K562 (cell line): ENCODE results near the gene PAIP1. TPM values are rescaled to one million over a fixed set of nuclear protein-coding genes. Genes with fewer than 3 reads are reported as not detected.
A peak's percentile ranks its signal among the peaks of the same experiment; 100 is the strongest.

ENCODE experiments used
- C11orf30 ChIP-seq: fragments of 450-650 bp; IDR thresholded peaks from 2 replicates; pipeline ENCODE4 v1.6.1; 2016; ENCODE audit warnings: low read depth, mild to moderate bottlenecking
- CHD1 ChIP-seq: fragments of 200-600 bp; sonication (generic); IDR thresholded peaks from one replicate; pipeline ENCODE4 v1.6.1; 2012; ENCODE audit warnings: mild to moderate bottlenecking, moderate library complexity, low read length, inconsistent platforms
- CREB1 ChIP-seq, 2 experiments: sonication (generic) in 1 of 2; formaldehyde crosslinking in 1 of 2; IDR thresholded peaks; 2 replicates each; pipeline versions ENCODE4 v1.6.1 to v1.8.0; 2012 to 2022; ENCODE audit warnings: inconsistent platforms in 1 of 2, mild to moderate bottlenecking in 1 of 2, missing genetic modification reagents in 1 of 2, moderate library complexity in 1 of 2
- EP400 ChIP-seq: fragments of 450-650 bp; IDR thresholded peaks from 2 replicates; pipeline ENCODE4 v1.6.1; 2017; ENCODE audit warnings: antibody characterized with exemption, mild to moderate bottlenecking, moderate library complexity
- ESRRB ChIP-seq: fragments of 250-450 bp; sonication (Bioruptor Pico); IDR thresholded peaks from 2 replicates; pipeline ENCODE4 v1.5.0; 2020; ENCODE audit warnings: mild to moderate bottlenecking, moderate library complexity, borderline replicate concordance
- ETV1 ChIP-seq: fragments of 450-650 bp; conservative IDR thresholded peaks from 2 replicates; pipeline ENCODE4 v1.6.1; 2016; ENCODE audit warnings: missing genetic modification characterization, control low read depth, low read depth, missing compliant biosample characterization
- FOXA1 ChIP-seq: fragments of 450-650 bp; IDR thresholded peaks from 2 replicates; pipeline ENCODE4 v1.6.1; 2016; ENCODE audit warnings: mild to moderate bottlenecking, borderline replicate concordance
- GTF2E2 ChIP-seq: fragments of 200-800 bp; sonication (Bioruptor generic); IDR thresholded peaks from 2 replicates; pipeline ENCODE4 v1.6.1; 2016; ENCODE audit warnings: missing genetic modification characterization, missing compliant biosample characterization
- JUNB ChIP-seq: fragments of 450-650 bp; formaldehyde crosslinking; conservative IDR thresholded peaks from 2 replicates; pipeline ENCODE4 v1.4.0; 2020; ENCODE audit warnings: mild to moderate bottlenecking
- MYBL2 ChIP-seq, 2 experiments: fragments of 450-650 bp in 1 of 2; sonication (generic) in 1 of 2; formaldehyde crosslinking in 1 of 2; IDR thresholded peaks; 2 replicates each; pipeline versions ENCODE4 v1.6.1 to v1.8.1; 2017 to 2022; ENCODE audit warnings: borderline replicate concordance in 1 of 2, inconsistent platforms in 1 of 2, low read depth in 1 of 2, mild to moderate bottlenecking in 1 of 2, missing genetic modification reagents in 1 of 2, moderate library complexity in 1 of 2
- NONO ChIP-seq, 2 experiments: fragments of 200-400 bp in 1 of 2; fragments of 450-650 bp in 1 of 2; formaldehyde crosslinking in 1 of 2; IDR thresholded peaks; 2 replicates each; pipeline ENCODE4 v1.6.1; 2017; ENCODE audit warnings: low read depth in 2 of 2, mild to moderate bottlenecking in 2 of 2, moderate library complexity in 2 of 2, low read length in 1 of 2
- PHTF2 ChIP-seq: fragments of 250-450 bp; sonication (Bioruptor Pico); IDR thresholded peaks from 2 replicates; pipeline ENCODE4 v1.5.0; 2021; ENCODE audit warnings: mild to moderate bottlenecking
- POLR2AphosphoS5 ChIP-seq: IDR thresholded peaks from 2 replicates; pipeline ENCODE4 v1.6.1; 2011; ENCODE audit warnings: mild to moderate bottlenecking, low read depth, low read length, moderate library complexity; ENCODE audit not compliant: control insufficient read depth, insufficient read depth
- SIN3A ChIP-seq, 2 experiments: fragments of 150-350 bp in 1 of 2; IDR thresholded peaks; 2 replicates each; pipeline ENCODE4 v1.6.1; 2011 to 2016; ENCODE audit warnings: borderline replicate concordance in 2 of 2, low read depth in 2 of 2, low read length in 2 of 2, mild to moderate bottlenecking in 2 of 2, moderate library complexity in 2 of 2; ENCODE audit not compliant: control insufficient read depth in 1 of 2
- SMAD3 ChIP-seq: fragments of 450-650 bp; formaldehyde crosslinking; conservative IDR thresholded peaks from 2 replicates; pipeline ENCODE4 v1.4.0; 2020; ENCODE audit warnings: mild to moderate bottlenecking
- SMARCB1 ChIP-seq: IDR thresholded peaks from 2 replicates; pipeline ENCODE4 v1.6.1; 2011; ENCODE audit warnings: improper control_type of control experiment, low read depth; ENCODE audit not compliant: insufficient read length
- SREBF2 ChIP-seq: sonication (generic); formaldehyde crosslinking; IDR thresholded peaks from 2 replicates; pipeline ENCODE4 v1.4.0; 2020; ENCODE audit warnings: mild to moderate bottlenecking, missing genetic modification reagents
- TAF7 ChIP-seq: fragments of 450-650 bp; IDR thresholded peaks from 2 replicates; pipeline ENCODE4 v1.6.1; 2016; ENCODE audit warnings: missing genetic modification characterization, missing compliant biosample characterization
- TBP ChIP-seq: optimal IDR thresholded peaks from 2 replicates; pipeline ENCODE3; 2011; ENCODE audit warnings: low read depth, low read length, improper control_type of control experiment
- TCFL5 ChIP-seq: fragments of 250-450 bp; sonication (Bioruptor Pico); conservative IDR thresholded peaks from 2 replicates; pipeline ENCODE4 v1.6.1; 2021; ENCODE audit warnings: mild to moderate bottlenecking, moderate library complexity, matching md5 sums
- UBTF ChIP-seq, 2 experiments: IDR thresholded peaks; 2 replicates each; pipeline ENCODE4 v1.6.1; 2012; ENCODE audit warnings: improper control_type of control experiment in 2 of 2, low read depth in 2 of 2, low read length in 2 of 2, borderline replicate concordance in 1 of 2
- ZKSCAN8 ChIP-seq: fragments of 200-800 bp; sonication (Bioruptor generic); IDR thresholded peaks from 2 replicates; pipeline ENCODE4 v1.6.1; 2016; ENCODE audit warnings: missing genetic modification characterization, missing compliant biosample characterization
- ZNF134 ChIP-seq: fragments of 250-450 bp; sonication (Bioruptor Pico); conservative IDR thresholded peaks from 2 replicates; pipeline ENCODE4 v1.4.0; 2020
- ZNF584 ChIP-seq: fragments of 200-800 bp; sonication (Bioruptor generic); IDR thresholded peaks from 2 replicates; pipeline ENCODE4 v1.6.1; 2016; ENCODE audit warnings: low read depth, mild to moderate bottlenecking, missing genetic modification characterization, missing compliant biosample characterization
- ZNF707 ChIP-seq: fragments of 250-450 bp; sonication (Bioruptor Pico); conservative IDR thresholded peaks from 2 replicates; pipeline ENCODE4 v1.8.0; 2022; ENCODE audit warnings: inconsistent platforms, mild to moderate bottlenecking, moderate library complexity
- polyA plus RNA-seq, 8 experiments: library from polyadenylated mRNA; depleted of rRNA in 4 of 8; stranded (reverse) in 5 of 8; unstranded in 3 of 8; fragments of >200 nt; fragmentation: Nextera tagmentation in 2 of 8; fragmentation: Illumina TruSeq in 1 of 8; extraction: Ambion mirVana in 2 of 8; extraction: Trizol in 1 of 8; gene quantifications; 2 replicates each; pipeline versions ENCODE4 v1.2.1 to v1.2.3, GENCODE V29; 2011 to 2014; ENCODE audit warnings: inconsistent platforms in 1 of 8, missing spikeins in 1 of 8
- total RNA-seq, 7 experiments: library from RNA; depleted of rRNA in 6 of 7; stranded (reverse); fragments of >200 nt in 6 of 7; fragmentation: Illumina TruSeq in 2 of 7; extraction: Trizol in 2 of 7; gene quantifications; 2 replicates each; pipeline versions ENCODE4 v1.2.1 to v1.2.3, GENCODE V29; 2011 to 2021; ENCODE audit warnings: low replicate concordance in 1 of 7

The PAIP1 gene
- total and polyA plus RNA-seq, 9 of the 15 experiments (the other 6 are each of a cell fraction or from before 2014, with no cell fraction given): 51.7 to 181 (median 102) TPM

GRCh38 chr5:43601454-43602260 is 44.8 kb upstream of the PAIP1 start (continued):
- TF ChIP-seq UBTF (IDR thresholded peaks at IDR 0.05; ENCODE audit: borderline replicate concordance in 1 of 2, low read depth in 2 of 2, low read length in 2 of 2): no peak
- TF ChIP-seq SREBF2 (CRISPR knock-in tag): no peak
- TF ChIP-seq ZNF584: no peak
- TF ChIP-seq TCFL5: 0 out of 2 replicates have a peak, but pooled peaks have one; percentile 35
- no peak for TF ChIP-seq ZKSCAN8 (CRISPR knock-in tag)
- TF ChIP-seq ZNF134 (CRISPR knock-in tag): 0 out of 2 replicates have a peak, but pooled peaks have one; percentile 36
- no peak for TF ChIP-seq MYBL2 (IDR thresholded peaks at IDR 0.05; ENCODE audit: low read depth)
- TF ChIP-seq MYBL2 (CRISPR knock-in tag; IDR thresholded peaks at IDR 0.05; ENCODE audit: borderline replicate concordance): no peak
- TF ChIP-seq EP400: peak; percentile 10
- no peak for TF ChIP-seq ZNF707 (CRISPR knock-in tag)
- no peak for TF ChIP-seq TAF7 (tag)
- 0 out of 4 replicates have a peak, but pooled peaks of 1 of the 2 experiments have one; percentile 21 for TF ChIP-seq NONO (IDR thresholded peaks at IDR 0.05; ENCODE audit: low read depth in 2 of 2, low read length in 1 of 2)
- TF ChIP-seq POLR2AphosphoS5: peak; percentile 8; the same call in 1 of the 2 replicates
- no peak for TF ChIP-seq ESRRB (CRISPR knock-in tag)
- no peak for TF ChIP-seq TBP
- 0 out of 2 replicates have a peak, but pooled peaks have one; percentile 24 for TF ChIP-seq GTF2E2 (tag)
- TF ChIP-seq PHTF2 (CRISPR knock-in tag): no peak
- TF ChIP-seq CREB1 (IDR thresholded peaks at IDR 0.05): no peak
- no peak for TF ChIP-seq CREB1 (CRISPR knock-in tag; IDR thresholded peaks at IDR 0.05)
- peak; percentile 83 for TF ChIP-seq ETV1 (tag)
- TF ChIP-seq SIN3A (IDR thresholded peaks at IDR 0.05; ENCODE audit: borderline replicate concordance in 2 of 2, control insufficient read depth in 1 of 2, low read depth in 2 of 2, low read length in 2 of 2): peak in 1 of 2 experiments; percentile 41; a peak in 1 of 4 replicates
- TF ChIP-seq CHD1: no peak
- TF ChIP-seq JUNB (CRISPR knock-in tag): no peak
- peak; percentile 39; the same call in 1 of the 2 replicates for TF ChIP-seq C11orf30
- peak; percentile 86 for TF ChIP-seq SMARCB1
- TF ChIP-seq SMAD3 (CRISPR knock-in tag): 0 out of 2 replicates have a peak, but pooled peaks have one; percentile 17
- TF ChIP-seq FOXA1: no peak
